GM21723 (cell line): ENCODE measurements around the gene TRIM2.

Experiments
- ATAC-seq: cut with Tn5 transposase; IDR thresholded peaks from one replicate; pipeline ENCODE4 v1.9.1; 2021; ENCODE audit warnings: mild to moderate bottlenecking, moderate library complexity; ENCODE audit not compliant: unreplicated experiment

Gene TRIM2

GRCh38 chr4:153271820-153272219, 67.6 kb downstream of the TRIM2 start:
- no peak for ATAC-seq

DNA sequence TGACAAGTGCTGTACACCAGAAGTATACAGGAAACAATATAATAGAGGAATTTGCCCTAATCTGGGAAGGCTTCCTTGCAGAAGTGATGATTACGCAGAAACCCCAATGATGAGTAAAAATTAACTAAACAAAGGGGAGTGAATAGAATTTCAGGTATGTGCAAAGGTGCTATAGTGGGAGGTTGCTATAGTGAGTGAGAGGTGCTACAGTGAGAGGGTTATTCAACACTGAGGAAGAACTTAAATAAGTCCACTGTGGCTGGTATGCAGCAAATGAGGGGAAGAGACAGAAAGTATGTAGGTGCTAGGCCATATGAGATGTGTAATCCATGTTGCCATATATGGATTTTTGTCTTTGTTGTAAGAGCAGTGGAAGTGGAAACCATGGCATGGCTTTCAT, 69.5 kb downstream of the TRIM2 start:
- ATAC-seq: no peak

DNA sequence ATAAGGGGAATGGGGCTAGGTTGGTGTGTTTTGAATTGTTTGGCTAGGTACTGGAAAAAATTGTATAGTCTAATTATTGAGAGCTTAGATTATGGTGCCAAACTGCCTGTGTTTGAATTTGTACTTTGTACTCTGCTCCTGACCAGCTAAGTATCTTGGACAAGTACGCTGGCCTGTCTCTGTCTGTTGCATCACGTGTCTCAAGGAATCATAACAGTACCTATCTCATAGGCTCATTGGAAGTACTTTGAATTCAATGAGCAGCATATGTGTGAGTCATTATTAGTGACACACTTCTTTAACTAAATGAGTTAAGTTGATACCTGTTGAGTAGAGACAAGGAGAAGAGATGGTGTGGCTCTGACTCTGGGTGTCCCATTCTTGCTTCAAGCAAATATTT, 70.7 kb downstream of the TRIM2 start:
- ATAC-seq: no peak

DNA sequence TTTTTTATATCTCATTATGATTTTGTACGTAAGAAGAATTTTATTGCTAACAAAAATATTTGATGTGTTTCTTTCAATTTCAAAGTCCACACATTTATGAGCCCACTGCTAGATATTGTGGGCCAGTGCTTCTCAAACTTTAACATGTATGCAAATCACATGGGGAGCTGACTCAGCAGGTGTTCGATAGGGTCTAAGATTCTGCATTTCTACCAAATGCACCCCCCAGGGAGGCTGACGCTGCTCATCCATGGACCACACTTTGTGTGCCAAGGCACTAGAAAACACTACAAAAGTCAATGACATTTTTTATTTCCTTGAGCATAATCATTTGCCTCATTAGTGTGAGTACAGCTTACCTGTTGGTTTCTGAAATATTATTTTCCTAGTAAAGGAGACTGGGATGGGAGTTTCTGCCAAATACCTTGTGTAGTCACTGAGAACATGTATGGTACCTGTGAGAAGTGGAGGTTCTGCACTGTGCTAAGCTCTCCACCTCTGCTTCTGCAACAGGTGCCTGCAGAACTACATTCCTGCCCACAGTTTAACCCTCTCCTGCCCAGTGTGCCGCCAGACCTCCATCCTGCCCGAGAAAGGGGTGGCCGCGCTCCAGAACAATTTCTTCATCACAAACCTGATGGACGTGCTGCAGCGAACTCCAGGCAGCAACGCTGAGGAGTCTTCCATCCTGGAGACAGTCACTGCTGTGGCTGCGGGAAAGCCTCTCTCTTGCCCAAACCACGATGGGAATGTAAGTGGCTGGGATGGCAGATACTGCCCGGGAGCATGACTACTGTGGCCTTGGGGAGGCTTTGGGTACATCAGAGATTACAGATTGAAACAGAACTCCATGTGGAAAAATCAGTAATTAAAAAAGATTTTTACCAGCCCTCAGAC, 71.4 kb downstream of the TRIM2 start:
- no peak for ATAC-seq

DNA sequence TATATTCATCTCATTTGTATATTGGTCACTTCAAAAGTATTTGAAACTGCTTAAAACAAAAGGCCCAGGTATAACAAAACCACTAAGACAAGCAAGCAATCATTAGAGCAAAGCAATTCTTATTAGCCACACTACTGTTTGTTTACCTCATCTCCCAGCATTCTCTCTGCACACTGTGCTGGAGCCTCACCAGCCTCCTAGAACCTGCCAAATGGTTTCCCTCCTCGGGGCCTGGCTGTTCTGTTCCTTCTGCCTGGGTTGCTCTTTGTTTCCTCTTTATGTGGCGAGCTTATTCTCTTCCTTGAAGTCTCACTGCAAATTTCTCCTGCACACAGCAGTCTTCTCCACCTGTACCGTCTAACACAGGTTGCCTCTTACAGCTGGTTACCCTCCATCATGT, 72.7 kb downstream of the TRIM2 start:
- ATAC-seq: no peak

DNA sequence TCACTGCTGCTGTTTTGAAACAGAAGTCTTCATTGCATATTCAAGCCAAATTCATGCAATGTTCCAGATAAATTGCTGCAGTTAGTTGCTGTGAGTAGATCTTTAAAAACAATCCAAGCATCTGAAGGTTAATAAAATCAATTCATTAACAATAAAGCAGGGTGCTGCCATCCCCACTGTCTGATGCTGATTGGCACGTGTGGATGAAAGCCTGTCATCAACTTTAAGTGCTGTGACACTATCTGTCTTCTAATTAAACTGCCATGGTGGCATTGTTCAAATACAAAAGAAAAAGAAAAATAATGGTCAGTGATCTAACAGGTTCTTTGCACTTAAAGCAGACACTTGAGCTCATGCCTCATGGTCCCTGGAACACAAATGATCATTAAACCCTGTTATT, 77.2 kb downstream of the TRIM2 start:
- no peak for ATAC-seq

GRCh38 chr4:153282023-153282422, 77.8 kb downstream of the TRIM2 start:
- ATAC-seq: no peak

DNA sequence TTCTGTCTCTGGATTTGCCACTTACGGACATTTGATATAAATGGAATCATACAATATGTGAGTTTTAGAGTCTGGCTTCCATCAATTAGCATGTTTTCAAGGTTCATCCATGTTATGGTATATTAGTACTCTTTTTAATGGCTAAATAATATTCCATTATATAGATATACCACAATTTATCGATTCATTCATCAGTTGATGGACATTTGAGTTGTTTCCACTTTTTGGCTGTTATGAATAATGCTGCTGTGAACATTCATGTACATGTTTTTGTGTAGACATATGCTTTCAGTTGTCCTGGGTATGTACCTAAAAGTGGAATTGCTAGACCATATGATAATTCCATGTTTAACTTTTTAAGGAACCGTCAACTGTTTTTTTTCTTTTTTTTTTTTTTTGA, 79.0 kb downstream of the TRIM2 start:
- no peak for ATAC-seq

DNA sequence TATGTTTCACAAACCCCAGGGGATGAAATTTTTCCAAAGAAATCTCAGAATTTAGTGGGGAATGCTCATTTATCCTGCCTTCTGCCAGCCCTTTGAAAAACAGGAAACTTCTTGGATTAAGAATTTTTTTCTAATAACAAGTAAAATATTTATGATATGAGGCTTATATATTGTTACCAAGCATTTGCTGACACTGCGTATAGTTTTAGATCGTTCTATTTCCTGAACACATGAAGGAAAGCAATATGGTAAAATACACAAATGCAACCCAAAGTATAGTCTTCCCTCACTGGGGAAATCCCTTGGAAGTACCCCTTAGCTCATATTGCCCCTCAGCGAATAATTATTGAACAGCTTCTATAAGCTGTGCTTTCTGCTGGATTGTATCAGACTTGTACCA, 85.9 kb downstream of the TRIM2 start:
- no peak for ATAC-seq

DNA sequence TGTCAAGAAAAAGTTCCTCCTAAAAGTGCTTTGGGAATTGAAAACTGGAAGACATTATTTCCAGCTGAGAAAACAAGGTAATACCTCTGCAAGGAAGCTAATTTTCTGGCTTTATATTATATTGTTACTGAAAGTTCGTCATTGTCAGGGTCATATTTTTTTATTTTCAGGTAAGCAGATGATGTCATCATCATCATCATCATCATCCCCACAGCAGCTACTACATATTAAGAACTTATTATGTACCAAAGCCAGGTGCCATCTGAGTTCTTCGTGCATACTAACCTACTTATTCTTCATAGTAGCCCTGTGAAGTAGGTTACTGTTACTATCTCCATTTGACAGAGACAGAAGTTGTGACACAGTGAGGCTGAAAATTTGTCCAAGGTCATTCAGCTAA, 87.3 kb downstream of the TRIM2 start:
- ATAC-seq: no peak

- no peak for ATAC-seq
These were observed 88.9 kb downstream of the TRIM2 start for GRCh38 chr4:153292897-153293741.

- no peak for ATAC-seq
These were observed 89.5 kb downstream of the TRIM2 start for GRCh38 chr4:153293742-153294057.

GRCh38 chr4:153294631-153295030, 90.4 kb downstream of the TRIM2 start:
- no peak for ATAC-seq

DNA sequence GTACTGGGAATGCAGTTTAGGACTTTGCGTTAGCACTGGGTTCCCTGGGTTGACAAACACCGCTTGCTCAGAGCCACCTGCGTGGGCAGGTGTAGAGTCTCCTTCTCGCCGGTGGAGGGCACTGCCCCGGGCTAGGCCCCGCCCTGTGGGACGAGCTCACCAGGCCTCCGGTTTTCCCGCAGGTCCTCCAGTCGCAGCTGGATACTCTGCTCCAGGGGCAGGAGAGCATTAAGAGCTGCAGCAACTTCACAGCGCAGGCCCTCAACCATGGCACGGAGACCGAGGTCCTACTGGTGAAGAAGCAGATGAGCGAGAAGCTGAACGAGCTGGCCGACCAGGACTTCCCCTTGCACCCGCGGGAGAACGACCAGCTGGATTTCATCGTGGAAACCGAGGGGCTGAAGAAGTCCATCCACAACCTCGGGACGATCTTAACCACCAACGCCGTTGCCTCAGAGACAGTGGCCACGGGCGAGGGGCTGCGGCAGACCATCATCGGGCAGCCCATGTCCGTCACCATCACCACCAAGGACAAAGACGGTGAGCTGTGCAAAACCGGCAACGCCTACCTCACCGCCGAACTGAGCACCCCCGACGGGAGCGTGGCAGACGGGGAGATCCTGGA, 91.0 kb downstream of the TRIM2 start:
- ATAC-seq: no peak

- ATAC-seq: no peak
These were observed 92.0 kb downstream of the TRIM2 start for GRCh38 chr4:153296040-153296823.

GRCh38 chr4:153297116-153297515, 92.9 kb downstream of the TRIM2 start:
- no peak for ATAC-seq

GRCh38 chr4:153310793-153311192, 106.5 kb downstream of the TRIM2 start:
- no peak for ATAC-seq

DNA sequence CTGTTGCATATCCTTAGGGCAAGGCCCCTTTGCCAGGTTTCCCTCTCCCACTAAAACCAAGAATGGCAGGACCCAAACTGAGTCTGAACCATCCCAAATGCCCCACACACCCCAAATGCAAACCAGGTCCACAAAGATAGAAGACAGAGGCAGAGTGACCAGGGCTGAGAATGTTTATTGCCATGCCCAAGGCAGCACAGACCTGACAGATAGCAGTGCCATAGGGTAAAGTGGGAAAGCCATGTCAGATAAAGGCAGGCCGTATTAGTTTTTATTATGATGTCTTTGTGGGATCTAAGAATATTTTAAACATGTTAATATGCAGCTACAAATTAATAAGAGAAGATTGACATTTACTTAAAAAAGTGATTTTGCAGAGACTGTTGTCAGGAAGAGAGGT, 110.7 kb downstream of the TRIM2 start:
- ATAC-seq: no peak

- peak; percentile 63 for ATAC-seq
These were observed 114.6 kb downstream of the TRIM2 start for GRCh38 chr4:153318696-153319320.

DNA sequence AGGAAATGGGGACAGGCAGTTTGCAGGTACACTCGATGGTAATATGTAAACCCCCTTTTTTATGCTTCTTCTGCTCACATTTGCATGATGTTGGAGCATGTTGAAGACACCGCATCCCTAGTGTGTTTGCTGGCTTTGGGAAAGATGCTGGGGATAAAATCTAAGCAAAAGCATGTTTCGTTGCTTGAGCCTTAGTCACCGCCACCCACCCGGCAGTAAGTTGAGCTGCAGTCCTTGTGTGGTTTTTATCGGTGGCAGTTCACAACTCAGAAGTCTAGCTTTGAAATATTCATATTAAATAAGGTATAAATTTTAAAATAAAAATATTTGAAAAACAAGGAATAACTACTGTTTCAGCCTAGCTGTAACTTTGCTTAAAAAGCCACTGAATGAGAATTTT, 118.5 kb downstream of the TRIM2 start:
- no peak for ATAC-seq

- ATAC-seq: no peak
These were observed 119.8 kb downstream of the TRIM2 start for GRCh38 chr4:153324046-153324445.
